ENCODE data around the gene TBC1D23.

TBC1D23 gene

DNA sequence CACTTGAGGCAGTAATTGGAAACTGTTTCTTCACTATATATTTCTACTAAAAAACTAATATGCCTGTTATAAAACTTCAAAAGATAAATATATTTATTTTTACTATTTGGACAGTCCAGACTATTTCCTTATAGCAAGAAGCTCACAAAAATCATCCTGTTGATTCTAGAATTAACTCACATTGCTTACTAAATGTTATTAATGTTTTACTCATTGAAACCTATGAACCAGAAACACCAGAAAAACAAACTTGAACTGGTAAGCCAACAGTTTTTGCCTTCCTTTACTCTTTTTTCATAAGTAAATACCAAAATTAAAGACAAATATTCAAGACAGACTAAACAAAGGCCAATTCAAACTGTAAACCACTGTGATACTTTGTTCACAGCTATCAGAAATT lies 113.7 kb downstream of the TBC1D23 start:
- no peak for TF ChIP-seq CTCF (IDR thresholded peaks at IDR 0.05; ENCODE audit: low read length, missing control alignments)
- H3K4me3 ChIP-seq (replicated peaks; ENCODE audit: low read depth, low read length) = no peak overlapping the region
- no peak for DNase-seq (ENCODE audit: low read depth)

All from fibroblast of pulmonary artery (primary cell).